GM10266 (cell line): ENCODE measurements around the gene PRMT2.

ENCODE experiments used
- DNase-seq: peaks from one replicate; pipeline ENCODE4 v3.0.0; 2012; ENCODE audit errors: extremely low spot score
- CTCF ChIP-seq: IDR thresholded peaks from 2 replicates; pipeline ENCODE4 v1.5.1; 2012; ENCODE audit warnings: mild to moderate bottlenecking, low read depth; ENCODE audit not compliant: control insufficient read depth, insufficient read depth; ENCODE audit errors: missing control alignments

Gene PRMT2

GRCh38 chr21:46643379-46644177, 8.1 kb downstream of the PRMT2 start:
- no peak for DNase-seq
- no peak for TF ChIP-seq CTCF

DNA sequence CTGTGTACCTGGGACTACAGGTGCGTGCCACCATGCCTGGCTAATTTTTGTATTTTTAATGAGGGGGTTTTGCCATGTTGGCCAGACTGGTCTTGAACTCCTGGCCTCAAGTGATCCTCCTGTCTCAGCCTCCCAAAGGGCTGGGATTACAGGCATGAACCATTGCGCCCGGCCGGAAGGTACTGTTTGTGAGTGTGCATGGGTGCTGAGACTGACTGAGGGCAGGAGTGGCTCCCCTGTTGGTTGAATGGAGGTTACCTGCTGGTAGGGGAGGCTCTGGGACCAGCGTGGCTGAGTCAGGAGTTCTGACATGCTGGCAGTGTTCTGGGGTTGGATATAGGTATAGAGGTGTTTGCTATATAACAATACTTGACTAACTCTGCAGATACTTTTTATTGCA, 10.4 kb downstream of the PRMT2 start:
- no peak for DNase-seq
- TF ChIP-seq CTCF, result no peak

DNA sequence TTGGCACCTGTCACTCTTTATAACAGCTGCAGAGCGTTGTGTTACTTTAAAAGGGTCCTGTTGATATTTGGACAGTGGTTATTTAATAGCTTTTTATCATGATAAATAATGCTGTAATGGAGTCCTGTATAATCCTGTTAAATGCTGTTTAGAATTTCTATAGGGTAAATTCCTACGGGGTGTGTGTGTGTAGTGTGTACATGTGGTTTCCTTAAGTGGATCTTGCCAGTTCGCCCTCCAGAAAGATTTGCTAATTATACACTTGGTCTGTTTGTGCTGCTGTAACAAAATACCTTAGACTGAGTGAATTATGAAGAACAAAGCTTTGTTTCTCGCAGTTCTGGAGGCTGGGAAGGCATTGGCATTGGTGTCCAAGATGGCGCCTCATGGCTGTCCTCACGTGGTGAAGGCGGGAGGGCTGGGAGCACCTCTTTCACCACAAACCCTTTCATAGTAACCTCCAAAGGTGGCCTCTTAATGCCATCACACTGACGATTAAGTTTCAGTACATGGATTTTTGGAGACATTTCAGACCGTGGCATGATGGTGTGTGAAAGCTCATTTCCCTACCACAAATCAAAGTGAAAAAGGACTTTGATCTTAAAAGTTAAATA, 11.2 kb downstream of the PRMT2 start:
- TF ChIP-seq CTCF, result no peak
- DNase-seq, result no peak

DNA sequence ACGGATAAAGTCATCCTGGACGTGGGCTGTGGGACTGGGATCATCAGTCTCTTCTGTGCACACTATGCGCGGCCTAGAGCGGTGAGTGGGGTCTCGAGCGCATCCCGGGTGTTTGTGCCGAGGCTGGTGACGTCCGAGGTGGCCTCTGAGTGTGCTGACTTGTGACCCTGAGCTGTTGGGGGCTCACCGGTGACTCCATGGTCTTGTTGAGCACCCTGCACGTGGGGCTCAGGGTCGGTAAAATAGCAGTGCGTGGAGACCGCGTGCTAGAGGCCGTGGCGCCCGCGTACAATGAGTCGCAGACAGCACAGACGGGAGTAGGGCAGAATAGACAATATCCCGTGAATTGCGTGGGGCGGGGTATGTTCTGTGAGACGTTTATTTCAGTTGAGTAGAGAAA, 13.1 kb downstream of the PRMT2 start:
- TF ChIP-seq CTCF, result no peak
- no peak for DNase-seq

- no peak for TF ChIP-seq CTCF
- no peak for DNase-seq
Measured at GRCh38 chr21:46649356-46649755, 13.9 kb downstream of the PRMT2 start.

- no peak for TF ChIP-seq CTCF
- no peak for DNase-seq
Measured at GRCh38 chr21:46650476-46651098, 15.1 kb downstream of the PRMT2 start.

DNA sequence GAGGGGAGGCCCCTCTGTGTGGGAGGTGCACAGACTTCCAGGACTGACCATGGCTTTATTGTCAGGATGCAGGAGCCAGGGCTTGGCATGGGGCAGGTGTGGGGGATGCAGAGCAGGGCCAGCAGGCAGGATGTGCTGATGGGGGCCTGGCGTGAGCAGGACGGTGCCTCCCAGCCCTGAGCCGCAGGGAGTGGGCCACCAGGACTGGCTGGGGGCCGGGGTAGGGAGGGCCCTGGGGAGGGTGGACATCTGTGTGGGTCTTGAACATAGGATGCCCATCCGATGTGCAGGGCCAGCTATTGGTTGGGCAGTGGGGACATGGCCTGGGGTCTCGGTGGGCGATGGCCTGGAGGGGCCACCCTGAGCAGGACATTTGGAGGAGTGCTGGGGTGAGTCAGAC, 15.6 kb downstream of the PRMT2 start:
- no peak for DNase-seq
- TF ChIP-seq CTCF, result no peak
